ENCODE data around the gene BRINP1.

Gene BRINP1

GRCh38 chr9:119167876-119168275 is 201.4 kb downstream of the BRINP1 start:
- no peak for DNase-seq (ENCODE audit: low spot score)
- H3K27me3 ChIP-seq (ENCODE audit: insufficient read depth, poor library complexity, severe bottlenecking), result no peaks in the 10 kb centered on the region
- H3K4me3 ChIP-seq (ENCODE audit: severe bottlenecking), result no peak overlapping the region
- H3K27ac ChIP-seq (ENCODE audit: poor library complexity, severe bottlenecking), result no peak overlapping the region
- no peak for TF ChIP-seq CTCF (IDR thresholded peaks at IDR 0.05; ENCODE audit: poor library complexity, severe bottlenecking)
- H3K4me1 ChIP-seq (ENCODE audit: insufficient read depth, poor library complexity, severe bottlenecking), result no peaks in the 10 kb centered on the region
- H3K36me3 ChIP-seq (ENCODE audit: low read depth), result no peaks in the 10 kb centered on the region
- no peak for ATAC-seq (ENCODE audit: low read depth)
- H3K9me3 ChIP-seq (ENCODE audit: severe bottlenecking), result no peaks in the 10 kb centered on the region

GRCh38 chr9:119167267-119167666 is 202.0 kb downstream of the BRINP1 start:
- DNase-seq (ENCODE audit: low spot score) (no peak), ATAC-seq (ENCODE audit: low read depth) (no peak)
- no peaks in the 10 kb centered on the region for H3K4me1 ChIP-seq (ENCODE audit: insufficient read depth, poor library complexity, severe bottlenecking)
- no peak overlapping the region for H3K4me3 ChIP-seq (ENCODE audit: severe bottlenecking)
- TF ChIP-seq CTCF (IDR thresholded peaks at IDR 0.05; ENCODE audit: poor library complexity, severe bottlenecking), result no peak
- H3K27ac ChIP-seq (ENCODE audit: poor library complexity, severe bottlenecking), result no peak overlapping the region
- no peaks in the 10 kb centered on the region for H3K9me3 ChIP-seq (ENCODE audit: severe bottlenecking)
- H3K36me3 ChIP-seq (ENCODE audit: low read depth), result no peaks in the 10 kb centered on the region
- H3K27me3 ChIP-seq (ENCODE audit: insufficient read depth, poor library complexity, severe bottlenecking), result no peaks in the 10 kb centered on the region

GRCh38 chr9:119166096-119166495 is 203.1 kb downstream of the BRINP1 start:
- DNase-seq (ENCODE audit: low spot score), result no peak
- ATAC-seq (ENCODE audit: low read depth), result no peak
- Histone ChIP-seq H3K9me3 (ENCODE audit: severe bottlenecking) (no peaks in the 10 kb centered on the region), H3K36me3 (ENCODE audit: low read depth) (no peaks in the 10 kb centered on the region), H3K27me3 (ENCODE audit: insufficient read depth, poor library complexity, severe bottlenecking) (no peaks in the 10 kb centered on the region), H3K27ac (ENCODE audit: poor library complexity, severe bottlenecking) (no peak overlapping the region), H3K4me3 (ENCODE audit: severe bottlenecking) (no peak overlapping the region), H3K4me1 (ENCODE audit: insufficient read depth, poor library complexity, severe bottlenecking) (no peaks in the 10 kb centered on the region)
- TF ChIP-seq CTCF (IDR thresholded peaks at IDR 0.05; ENCODE audit: poor library complexity, severe bottlenecking), result no peak

- no peak for TF ChIP-seq CTCF (IDR thresholded peaks at IDR 0.05; ENCODE audit: poor library complexity, severe bottlenecking)
- Histone ChIP-seq H3K4me1 (ENCODE audit: insufficient read depth, poor library complexity, severe bottlenecking) (no peaks in the 10 kb centered on the region), H3K27me3 (ENCODE audit: insufficient read depth, poor library complexity, severe bottlenecking) (no peaks in the 10 kb centered on the region), H3K4me3 (ENCODE audit: severe bottlenecking) (no peak overlapping the region), H3K36me3 (ENCODE audit: low read depth) (no peaks in the 10 kb centered on the region), H3K27ac (ENCODE audit: poor library complexity, severe bottlenecking) (no peak overlapping the region), H3K9me3 (ENCODE audit: severe bottlenecking) (no peaks in the 10 kb centered on the region)
- ATAC-seq (ENCODE audit: low read depth) (no peak), DNase-seq (ENCODE audit: low spot score) (no peak)
Measured at GRCh38 chr9:119165131-119165530, 204.1 kb downstream of the BRINP1 start.

- no peak for TF ChIP-seq CTCF (IDR thresholded peaks at IDR 0.05; ENCODE audit: poor library complexity, severe bottlenecking)
- H3K4me1 ChIP-seq (ENCODE audit: insufficient read depth, poor library complexity, severe bottlenecking), result no peaks in the 10 kb centered on the region
- H3K36me3 ChIP-seq (ENCODE audit: low read depth), result no peaks in the 10 kb centered on the region
- H3K9me3 ChIP-seq (ENCODE audit: severe bottlenecking), result no peaks in the 10 kb centered on the region
- no peak overlapping the region for H3K4me3 ChIP-seq (ENCODE audit: severe bottlenecking)
- ATAC-seq (ENCODE audit: low read depth) (no peak), DNase-seq (ENCODE audit: low spot score) (no peak)
- no peak overlapping the region for H3K27ac ChIP-seq (ENCODE audit: poor library complexity, severe bottlenecking)
- no peaks in the 10 kb centered on the region for H3K27me3 ChIP-seq (ENCODE audit: insufficient read depth, poor library complexity, severe bottlenecking)
Measured at GRCh38 chr9:119164716-119165115, 204.5 kb downstream of the BRINP1 start.

Data from RWPE2 (cell line).